Epithelial cell of proximal tubule (primary cell): ENCODE results near the gene NCAPD3. TPM values are rescaled to one million over a fixed set of nuclear protein-coding genes. Genes with fewer than 3 reads are reported as not detected.

Experiments used
- DNase-seq: peaks from one replicate; pipeline ENCODE4 v3.0.0-alpha.2; 2011; ENCODE audit warnings: low read depth
- H3K4me3 ChIP-seq: 2 replicates; pipeline ENCODE4 v1.5.1; 2011; ENCODE audit warnings: low read depth, mild to moderate bottlenecking, low read length
- CTCF ChIP-seq: conservative IDR thresholded peaks from 2 replicates; pipeline ENCODE4 v1.5.1; 2012; ENCODE audit warnings: low read depth, mild to moderate bottlenecking, low read length
- total RNA-seq: library from RNA; depleted of rRNA; stranded (reverse); fragments of >200 nt; gene quantifications from 2 replicates; pipeline ENCODE4 v1.2.3, GENCODE V29; 2015

The NCAPD3 gene
- total RNA-seq, 1 donor from 2014 or later, result 16.2 TPM

DNA sequence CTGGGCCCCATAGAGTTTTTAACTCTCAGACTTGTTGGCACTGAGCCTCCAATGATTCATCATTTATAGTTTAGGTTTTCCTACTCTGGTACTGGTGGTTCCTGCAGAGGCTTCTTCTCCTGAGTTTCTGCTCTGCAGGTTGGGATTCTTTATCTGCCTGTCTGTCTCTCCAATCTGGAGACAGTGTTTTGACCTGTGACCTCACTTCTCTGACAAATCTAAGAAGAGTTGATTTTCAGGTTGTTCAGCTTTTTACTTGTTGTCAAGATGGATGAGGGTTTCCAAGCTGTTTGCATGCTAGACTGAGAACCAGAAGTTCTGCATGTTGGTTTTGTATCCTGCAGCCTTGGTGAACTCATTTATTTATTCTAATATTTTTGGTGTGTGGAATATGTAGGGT, 91.0 kb downstream of the NCAPD3 start:
- DNase-seq, result no peak
- H3K4me3 ChIP-seq, result no peak overlapping the region
- no peak for TF ChIP-seq CTCF

DNA sequence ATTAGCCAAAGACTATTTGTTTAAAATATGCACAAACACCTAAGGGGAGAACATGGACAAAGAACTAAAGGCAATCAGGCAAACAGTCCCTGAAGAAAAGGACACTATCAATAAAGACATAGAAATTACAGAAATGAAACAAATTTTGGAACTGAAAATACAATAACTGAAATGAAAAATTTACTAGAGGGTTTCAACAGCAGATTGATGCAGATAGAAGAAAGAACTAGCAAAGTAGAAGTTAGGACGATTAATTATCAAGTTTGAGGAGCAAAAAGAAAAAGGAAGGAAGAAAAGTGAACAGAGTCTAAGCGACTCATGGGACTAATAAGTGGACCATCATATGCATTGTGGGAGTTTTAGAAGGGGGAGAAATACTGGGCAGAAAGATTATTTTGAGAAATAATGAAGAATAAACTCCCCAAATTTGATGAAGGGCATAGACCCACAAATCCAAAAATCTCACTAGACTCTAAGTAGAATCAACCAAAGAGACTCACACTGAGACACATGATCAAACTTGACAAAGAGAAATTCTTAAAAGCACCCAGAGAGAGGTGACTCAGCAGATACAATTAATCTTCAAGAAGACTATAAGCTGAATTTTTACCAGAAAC, 92.0 kb downstream of the NCAPD3 start:
- H3K4me3 ChIP-seq, result no peak overlapping the region
- no peak for TF ChIP-seq CTCF
- no peak for DNase-seq

DNA sequence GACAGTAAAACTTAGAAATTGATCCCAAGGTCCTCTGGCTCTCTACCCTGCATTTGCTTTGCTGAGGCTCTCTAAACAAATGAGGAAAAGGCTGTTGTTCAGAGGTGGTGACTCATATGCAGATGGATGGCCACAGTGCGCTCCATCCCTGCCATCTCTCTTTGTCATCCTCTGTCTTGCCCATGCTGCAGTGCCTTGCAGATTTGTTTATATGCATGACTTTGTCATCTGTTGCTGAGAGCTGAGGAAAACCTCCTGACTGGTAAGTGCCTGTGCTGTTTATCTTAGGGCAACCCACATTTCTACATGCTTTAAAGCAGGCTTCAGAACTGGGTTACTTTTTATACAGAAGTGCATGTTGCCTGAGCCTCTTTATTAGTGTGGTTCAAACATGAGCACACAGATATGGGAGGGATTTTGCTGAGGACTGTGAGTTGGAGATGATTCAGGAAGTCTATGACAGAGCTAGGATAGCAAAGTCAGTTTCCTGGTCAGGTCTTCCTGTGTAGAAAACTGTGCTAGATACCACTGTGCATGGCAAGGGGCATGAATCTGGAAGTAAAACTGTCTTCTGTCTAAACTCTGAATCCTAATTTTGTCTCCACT, 97.4 kb downstream of the NCAPD3 start:
- TF ChIP-seq CTCF, result no peak
- H3K4me3 ChIP-seq, result no peak overlapping the region
- DNase-seq, result no peak

DNA sequence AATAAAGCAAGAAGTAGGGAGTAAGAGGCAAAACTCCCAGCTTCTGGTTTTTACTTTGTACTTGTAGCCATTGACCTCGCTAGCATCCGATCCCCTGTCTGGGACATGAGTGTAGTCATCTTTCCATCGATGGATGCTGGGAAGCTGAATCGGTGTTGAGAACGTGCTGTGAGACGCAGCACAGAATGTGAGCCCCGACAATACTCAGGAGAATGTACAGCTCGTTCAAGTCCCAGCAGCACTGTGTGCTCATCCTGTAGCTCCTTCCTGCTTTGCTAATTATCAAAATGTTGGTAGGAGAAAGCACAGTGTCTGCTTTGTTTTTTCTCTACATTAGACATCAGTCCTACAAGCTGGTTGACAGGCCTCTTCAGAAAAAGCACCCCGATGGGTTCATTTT, 98.3 kb downstream of the NCAPD3 start:
- no peak for TF ChIP-seq CTCF
- no peak for DNase-seq
- H3K4me3 ChIP-seq, result no peak overlapping the region

- no peak for DNase-seq
- H3K4me3 ChIP-seq, result no peak overlapping the region
- no peak for TF ChIP-seq CTCF
These were observed 98.9 kb downstream of the NCAPD3 start for GRCh38 chr11:134124660-134125451.

DNA sequence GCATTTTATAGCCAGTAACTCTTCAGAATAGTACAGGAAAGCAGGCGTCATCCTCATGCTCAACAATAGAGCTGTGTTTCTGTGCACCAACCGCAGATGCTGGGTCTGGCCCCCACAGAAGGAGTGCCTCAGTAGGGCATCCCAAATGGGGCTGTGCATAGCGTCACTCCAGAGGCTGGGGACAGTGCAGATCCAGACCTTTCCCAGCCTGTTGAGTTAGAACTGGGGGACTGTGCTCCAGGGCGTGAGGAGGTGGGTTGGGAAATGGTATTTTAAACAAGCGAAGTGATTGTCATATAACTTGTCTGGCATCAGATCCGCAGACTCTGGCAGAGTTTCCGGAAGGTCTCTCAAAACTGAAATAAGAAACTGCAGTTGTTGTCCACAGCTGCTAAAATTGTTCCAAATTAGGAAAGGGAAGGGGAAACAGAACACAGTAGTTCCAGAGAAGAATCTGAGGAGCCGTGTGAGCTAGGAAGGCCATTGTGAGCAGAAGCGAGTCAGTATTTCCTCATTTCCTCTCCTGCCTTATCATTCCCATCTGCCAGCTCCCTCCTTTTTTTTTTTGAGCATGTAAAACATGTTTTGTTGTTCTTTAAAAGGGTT, 102.7 kb downstream of the NCAPD3 start:
- H3K4me3 ChIP-seq, result no peak overlapping the region
- no peak for DNase-seq
- no peak for TF ChIP-seq CTCF
